Keratinocyte (primary cell): Measurements from ENCODE around the gene ZFAND6. TPM values are rescaled to one million over a fixed set of nuclear protein-coding genes. Genes with fewer than 3 reads are reported as not detected.

Experiments
- DNase-seq: peaks from one replicate; pipeline ENCODE4 v3.0.0-alpha.2; 2011; ENCODE audit warnings: low read depth, missing footprints, low spot score
- FAIRE-seq: peaks from 2 replicates; lab custom pipeline; 2011; peaks lifted over from hg19 to GRCh38; lab: Jason Lieb, UNC
- H2AFZ ChIP-seq: 2 replicates; pipeline ENCODE4 v1.6.0; 2012; ENCODE audit warnings: low read length, control low read depth, inconsistent platforms; ENCODE audit not compliant: control insufficient read depth
- H3K27ac ChIP-seq: 2 replicates; pipeline ENCODE4 v1.5.1; 2011; ENCODE audit warnings: low read length; ENCODE audit not compliant: control insufficient read depth, insufficient read depth
- H3K27me3 ChIP-seq: 3 replicates; pipeline ENCODE4 v1.6.0; 2011; ENCODE audit warnings: low read length; ENCODE audit not compliant: control insufficient read depth, insufficient read depth; ENCODE audit errors: extremely low read depth
- H3K36me3 ChIP-seq, 2 experiments: 2 replicates in 1 of 2; 3 replicates in 1 of 2; pipeline ENCODE4 v1.5.1; 2011; ENCODE audit warnings: low read length in 2 of 2, mild to moderate bottlenecking in 1 of 2; ENCODE audit not compliant: control insufficient read depth in 2 of 2, insufficient read depth in 2 of 2; ENCODE audit errors: extremely low read depth in 1 of 2
- H3K4me1 ChIP-seq: 3 replicates; pipeline ENCODE4 v1.5.1; 2011; ENCODE audit warnings: low read length; ENCODE audit not compliant: control insufficient read depth, insufficient read depth; ENCODE audit errors: extremely low read depth
- H3K4me2 ChIP-seq: 3 replicates; pipeline ENCODE4 v1.6.0; 2011; ENCODE audit warnings: low read depth, low read length; ENCODE audit not compliant: control insufficient read depth, insufficient read depth; ENCODE audit errors: extremely low read depth
- H3K4me3 ChIP-seq, 3 experiments: fragments of 200-600 bp in 1 of 3; sonication (generic) in 1 of 3; 2 replicates in 2 of 3; 3 replicates in 1 of 3; pipeline ENCODE4 v1.5.1; 2011 to 2016; ENCODE audit warnings: low read length in 3 of 3, mild to moderate bottlenecking in 3 of 3, control low read depth in 2 of 3, inconsistent platforms in 1 of 3, low read depth in 1 of 3, mixed read lengths in 1 of 3, mixed run types in 1 of 3, moderate library complexity in 1 of 3; ENCODE audit not compliant: control insufficient read depth in 2 of 3, insufficient read depth in 2 of 3; ENCODE audit errors: extremely low read depth in 1 of 3
- H3K79me2 ChIP-seq: 2 replicates; pipeline ENCODE4 v1.6.0; 2012; ENCODE audit warnings: low read length; ENCODE audit not compliant: control insufficient read depth, insufficient read depth
- H3K9ac ChIP-seq: 3 replicates; pipeline ENCODE4 v1.6.0; 2011; ENCODE audit warnings: low read length; ENCODE audit not compliant: control insufficient read depth, insufficient read depth; ENCODE audit errors: extremely low read depth
- H3K9me1 ChIP-seq: 3 replicates; pipeline ENCODE4 v1.6.0; 2011; ENCODE audit warnings: low read length; ENCODE audit not compliant: control insufficient read depth, insufficient read depth; ENCODE audit errors: extremely low read depth
- H3K9me3 ChIP-seq: 2 replicates; pipeline ENCODE4 v1.5.1; 2012; ENCODE audit warnings: low read depth, low read length; ENCODE audit not compliant: control insufficient read depth
- H4K20me1 ChIP-seq: 3 replicates; pipeline ENCODE4 v1.6.0; 2011; ENCODE audit warnings: low read length; ENCODE audit not compliant: control insufficient read depth, insufficient read depth; ENCODE audit errors: extremely low read depth
- CTCF ChIP-seq, 3 experiments: IDR thresholded peaks in 1 of 3; conservative IDR thresholded peaks in 1 of 3; optimal IDR thresholded peaks in 1 of 3; 2 replicates in 2 of 3; 3 replicates in 1 of 3; pipeline versions ENCODE3 to v1.5.1; 2011; ENCODE audit warnings: low read length in 3 of 3, mild to moderate bottlenecking in 3 of 3, moderate library complexity in 2 of 3, control low read depth in 1 of 3, inconsistent platforms in 1 of 3; ENCODE audit not compliant: insufficient read depth in 2 of 3; ENCODE audit errors: extremely low read depth in 1 of 3
- EZH2 ChIP-seq: IDR thresholded peaks from one replicate; pipeline ENCODE4 v1.6.1; 2012; ENCODE audit warnings: inconsistent platforms, mild to moderate bottlenecking, low read length, moderate library complexity
- dilution Hi-C: fragments of 300-500 bp; cut with MboI; formaldehyde crosslinking; loops from one replicate; pipeline ENCODE4 v1.7.0; 2020; ENCODE audit warnings: low sequenced_read_pairs; ENCODE audit not compliant: extremely low pct_ligation_motif_present
- polyA plus RNA-seq, 5 experiments: library from polyadenylated mRNA; depleted of rRNA in 3 of 5; stranded (reverse) in 3 of 5; stranded (forward) in 1 of 5; unstranded in 1 of 5; fragments of >200 nt; gene quantifications; 1 replicate in 1 of 5; 2 replicates in 3 of 5; 3 replicates in 1 of 5; pipeline versions ENCODE4 v1.2.1 to v1.2.3, GENCODE V29; 2011 to 2012; ENCODE audit warnings: missing spikeins in 2 of 5, low read depth in 1 of 5, low replicate concordance in 1 of 5

Gene ZFAND6
- polyA plus RNA-seq, 1 donor (not counting 4 experiments of a cell fraction or from before 2014, with no cell fraction given): 142 TPM

GRCh38 chr15:80090041-80090440 is 30.6 kb downstream of the ZFAND6 start:
- Histone ChIP-seq H2AFZ (no peak overlapping the region), H3K79me2 (peaks cover 57% of the 10 kb centered on the region), H4K20me1 (peaks cover 4% of the 10 kb centered on the region), H3K9me3 (no peaks in the 10 kb centered on the region), H3K27me3 (no peaks in the 10 kb centered on the region), H3K9ac (no peak overlapping the region), H3K9me1 (peaks cover 2% of the 10 kb centered on the region), H3K36me3 (no peaks in the 10 kb centered on the region), H3K27ac (no peak overlapping the region), H3K4me3 (no peak overlapping the region), H3K4me1 (peaks cover 8% of the 10 kb centered on the region), H3K4me2 (no peak overlapping the region)
- FAIRE-seq (no peak), DNase-seq (no peak)
- dilution Hi-C loops: no loop called here
- TF ChIP-seq CTCF (optimal IDR thresholded peaks at IDR 0.05 in 1 of 3, IDR thresholded peaks at IDR 0.05 in 1 of 3, conservative IDR thresholded peaks at IDR 0.05 in 1 of 3; ENCODE audit: extremely low read depth in 1 of 3, insufficient read depth in 2 of 3, low read length in 3 of 3) (no peak), EZH2 (no peak)

- H2AFZ ChIP-seq: no peak overlapping the region
- TF ChIP-seq CTCF (optimal IDR thresholded peaks at IDR 0.05 in 1 of 3, IDR thresholded peaks at IDR 0.05 in 1 of 3, conservative IDR thresholded peaks at IDR 0.05 in 1 of 3; ENCODE audit: extremely low read depth in 1 of 3, insufficient read depth in 2 of 3, low read length in 3 of 3) (peak in 2 of 3 experiments; percentile 32 to 43), EZH2 (no peak)
- H3K27me3 ChIP-seq: no peaks in the 10 kb centered on the region
- no peak for DNase-seq
- dilution Hi-C loops: no loop called here
- FAIRE-seq: no peak
- no peak overlapping the region for H3K9ac ChIP-seq
- no peak overlapping the region for H3K4me2 ChIP-seq
- no peaks in the 10 kb centered on the region for H3K9me3 ChIP-seq
- no peak overlapping the region for H3K4me3 ChIP-seq
- no peak overlapping the region for H3K27ac ChIP-seq
- peaks cover 2% of the 10 kb centered on the region for H3K9me1 ChIP-seq
- H4K20me1 ChIP-seq: peaks cover 4% of the 10 kb centered on the region
- H3K36me3 ChIP-seq: no peaks in the 10 kb centered on the region
- H3K79me2 ChIP-seq: peaks cover 61% of the 10 kb centered on the region
- peaks cover 8% of the 10 kb centered on the region for H3K4me1 ChIP-seq
Observed at GRCh38 chr15:80090879-80091503, 31.5 kb downstream of the ZFAND6 start.
